ENCODE results near the gene LRRC32.
A peak's percentile ranks its signal among the peaks of the same experiment; 100 is the strongest.

LRRC32 gene

DNA sequence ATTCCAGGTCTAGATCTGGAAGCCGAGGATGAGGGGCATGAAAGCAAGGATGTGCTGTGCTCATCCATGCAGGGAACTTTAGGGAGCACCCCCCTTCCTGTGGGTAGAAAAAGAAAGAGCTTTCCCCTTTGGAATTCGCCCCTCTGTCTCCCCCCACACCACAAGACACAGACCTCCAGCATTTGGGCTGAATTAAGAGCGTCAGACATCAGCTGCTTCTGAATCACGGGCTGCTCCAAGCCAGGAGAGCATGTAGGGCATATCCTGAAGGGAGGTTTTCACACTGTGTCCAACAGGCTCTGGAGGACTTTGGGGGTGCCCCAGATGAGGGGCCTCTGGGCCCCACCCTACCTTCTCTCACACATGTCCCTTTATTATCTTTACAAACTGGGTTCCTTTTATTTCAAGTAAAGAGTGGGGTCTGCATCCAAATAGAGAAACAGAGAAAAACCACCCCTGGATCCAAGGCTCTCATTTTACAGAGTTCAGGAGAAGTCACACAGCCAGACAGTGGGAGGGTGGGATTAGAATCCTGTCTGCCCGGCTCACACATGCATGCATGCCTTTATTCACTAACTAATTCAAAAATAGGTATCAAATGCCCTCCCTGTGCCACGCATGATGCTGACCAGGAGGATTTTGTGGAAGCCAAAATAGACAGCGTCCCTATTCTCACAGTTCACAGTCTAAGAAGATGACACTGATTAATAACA is 52.8 kb downstream of the LRRC32 start:
- Histone ChIP-seq H3K36me3 (ENCODE audit: control insufficient read depth in 5 of 5, insufficient read depth in 5 of 5, low read length in 5 of 5) (no peaks in the 10 kb centered on the region), H3K9me3 (ENCODE audit: control insufficient read depth in 5 of 5, low read length in 5 of 5) (no peaks in the 10 kb centered on the region), H3K27ac (ENCODE audit: low read depth, low read length) (peak overlapping the region; percentile 67), H3K27me3 (ENCODE audit: control insufficient read depth in 5 of 5, insufficient read depth in 4 of 5, low read length in 5 of 5) (no peaks in the 10 kb centered on the region), H3K4me1 (ENCODE audit: control insufficient read depth in 5 of 5, insufficient read depth in 5 of 5, low read length in 5 of 5) (peaks cover 8 to 54% (median 32%) of the 10 kb centered on the region in 5 donors), H3K9ac (ENCODE audit: low read length in 5 of 5) (no peak overlapping the region), H3K4me3 (ENCODE audit: low read depth in 1 of 5, low read length in 5 of 5) (no peak overlapping the region)

DNA sequence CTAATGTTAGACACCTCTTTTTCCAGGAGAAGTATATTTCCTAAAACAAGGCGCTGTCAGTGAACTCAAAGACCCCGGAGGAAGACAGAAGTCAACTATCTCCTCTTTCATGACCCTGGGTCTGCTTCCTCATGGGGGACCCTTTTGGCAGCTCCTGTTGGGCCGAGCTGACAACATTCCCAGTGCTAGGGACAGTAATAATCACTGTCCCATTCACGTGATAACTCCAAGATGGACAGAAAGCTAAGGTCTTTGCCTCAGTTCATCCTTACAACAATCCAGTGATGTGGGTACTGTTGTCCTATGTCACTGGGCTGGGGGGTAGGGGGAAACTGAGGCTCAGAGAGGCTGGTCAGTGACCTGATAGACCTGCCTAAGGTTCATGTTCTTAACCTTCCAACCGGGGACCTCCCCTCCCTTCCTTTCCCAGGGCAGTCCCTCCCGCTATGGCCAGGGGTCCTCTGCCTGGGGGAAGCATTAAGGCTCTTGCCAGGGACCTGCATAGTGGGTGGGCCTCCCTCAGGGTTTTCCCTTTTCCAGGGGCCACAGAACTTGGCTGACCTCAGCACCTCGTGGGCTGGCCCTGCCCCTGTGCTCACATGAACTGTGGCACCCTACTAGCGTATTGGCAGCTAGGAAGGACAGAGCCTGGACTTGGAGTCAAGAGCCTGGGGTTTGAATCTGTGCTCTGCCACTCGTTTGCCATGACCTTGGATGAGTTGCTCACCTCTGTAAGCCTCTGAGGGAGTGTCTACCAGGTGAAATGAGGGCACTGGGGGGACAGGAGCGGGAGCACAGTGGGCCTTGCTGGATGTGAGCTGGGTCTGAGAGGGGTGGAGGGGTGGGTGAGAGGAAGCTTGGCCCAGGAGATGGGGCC is 53.6 kb downstream of the LRRC32 start:
- Histone ChIP-seq H3K9ac (ENCODE audit: low read length in 5 of 5) (peak overlapping the region in 1 of 5 donors; percentile 54), H3K4me3 (ENCODE audit: low read depth in 1 of 5, low read length in 5 of 5) (no peak overlapping the region), H3K36me3 (ENCODE audit: control insufficient read depth in 5 of 5, insufficient read depth in 5 of 5, low read length in 5 of 5) (no peaks in the 10 kb centered on the region), H3K27ac (ENCODE audit: low read depth, low read length) (peak overlapping the region; percentile 67), H3K9me3 (ENCODE audit: control insufficient read depth in 5 of 5, low read length in 5 of 5) (no peaks in the 10 kb centered on the region), H3K27me3 (ENCODE audit: control insufficient read depth in 5 of 5, insufficient read depth in 4 of 5, low read length in 5 of 5) (no peaks in the 10 kb centered on the region), H3K4me1 (ENCODE audit: control insufficient read depth in 5 of 5, insufficient read depth in 5 of 5, low read length in 5 of 5) (peaks cover 8 to 49% (median 32%) of the 10 kb centered on the region in 5 donors)

DNA sequence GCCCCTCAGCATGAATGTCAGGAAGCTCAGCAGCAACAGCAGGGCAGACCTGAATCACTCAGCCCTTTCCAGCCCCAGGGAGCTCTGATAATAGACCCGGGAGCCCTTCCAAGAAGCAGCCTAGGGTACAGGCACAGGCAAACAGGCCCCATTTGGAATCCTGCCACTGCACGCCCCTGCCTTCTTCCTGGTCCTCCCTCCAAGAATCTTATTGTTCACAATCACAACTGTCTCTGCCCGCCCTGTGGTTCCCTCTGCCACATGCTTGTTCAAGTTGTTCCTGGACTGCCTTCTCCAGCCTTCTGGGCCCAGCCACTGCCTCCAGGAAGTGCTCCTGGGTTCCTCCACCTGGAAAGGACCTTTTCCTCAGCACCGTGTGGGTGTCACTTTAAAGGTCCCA is 54.6 kb downstream of the LRRC32 start:
- Histone ChIP-seq H3K27me3 (ENCODE audit: control insufficient read depth in 5 of 5, insufficient read depth in 4 of 5, low read length in 5 of 5) (no peaks in the 10 kb centered on the region), H3K4me1 (ENCODE audit: control insufficient read depth in 5 of 5, insufficient read depth in 5 of 5, low read length in 5 of 5) (peaks cover 8 to 48% (median 29%) of the 10 kb centered on the region in 5 donors), H3K9ac (ENCODE audit: low read length in 5 of 5) (peak overlapping the region in 1 of 5 donors; percentile 54), H3K9me3 (ENCODE audit: control insufficient read depth in 5 of 5, low read length in 5 of 5) (no peaks in the 10 kb centered on the region), H3K4me3 (ENCODE audit: low read depth in 1 of 5, low read length in 5 of 5) (no peak overlapping the region), H3K27ac (ENCODE audit: low read depth, low read length) (peak overlapping the region; percentile 67), H3K36me3 (ENCODE audit: control insufficient read depth in 5 of 5, insufficient read depth in 5 of 5, low read length in 5 of 5) (no peaks in the 10 kb centered on the region)

DNA sequence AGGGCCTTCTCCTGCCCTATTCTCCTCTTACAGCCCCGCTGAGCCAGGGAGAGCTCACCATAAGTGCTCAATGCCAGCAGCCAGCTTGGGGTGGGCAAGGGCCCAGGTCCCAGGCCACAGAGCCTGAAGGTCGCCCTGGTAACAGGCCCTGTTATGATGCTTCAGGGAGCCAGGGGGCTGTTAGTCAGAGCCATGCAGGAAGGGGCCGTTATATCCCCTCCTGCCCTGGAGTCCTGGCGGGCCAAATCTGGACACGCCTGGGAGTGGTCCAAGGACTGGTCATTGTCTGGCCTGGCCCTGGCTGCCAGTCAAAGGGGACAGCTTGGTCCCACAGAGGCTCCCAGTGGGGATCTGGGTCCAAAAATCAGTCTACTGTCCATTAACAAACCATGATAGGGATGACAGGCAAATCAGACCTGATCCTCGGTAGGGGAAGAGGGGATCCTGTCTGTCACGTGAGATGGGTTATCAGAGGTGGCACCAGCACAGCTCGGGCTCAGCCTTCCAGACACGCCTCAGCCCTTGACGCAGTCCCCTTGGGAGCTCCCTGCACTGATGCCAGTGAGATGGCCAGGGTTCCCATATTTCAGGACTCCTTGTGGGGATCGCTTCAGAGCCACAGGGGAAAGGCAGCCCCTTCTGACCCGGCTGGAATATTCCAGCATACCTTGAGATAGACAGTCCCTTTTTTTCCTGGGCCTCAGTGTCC is 55.9 kb downstream of the LRRC32 start:
- no peaks in the 10 kb centered on the region for H3K9me3 ChIP-seq (ENCODE audit: control insufficient read depth in 5 of 5, low read length in 5 of 5)
- H3K9ac ChIP-seq (ENCODE audit: low read length in 5 of 5) = peak overlapping the region in 2 of 5 donors; percentile 54 to 63
- no peaks in the 10 kb centered on the region for H3K36me3 ChIP-seq (ENCODE audit: control insufficient read depth in 5 of 5, insufficient read depth in 5 of 5, low read length in 5 of 5)
- H3K4me1 ChIP-seq (ENCODE audit: control insufficient read depth in 5 of 5, insufficient read depth in 5 of 5, low read length in 5 of 5) = peaks cover 8 to 61% (median 36%) of the 10 kb centered on the region in 5 donors
- no peak overlapping the region for H3K4me3 ChIP-seq (ENCODE audit: low read depth in 1 of 5, low read length in 5 of 5)
- H3K27me3 ChIP-seq (ENCODE audit: control insufficient read depth in 5 of 5, insufficient read depth in 4 of 5, low read length in 5 of 5) = no peaks in the 10 kb centered on the region
- peak overlapping the region; percentile 67 for H3K27ac ChIP-seq (ENCODE audit: low read depth, low read length)

DNA sequence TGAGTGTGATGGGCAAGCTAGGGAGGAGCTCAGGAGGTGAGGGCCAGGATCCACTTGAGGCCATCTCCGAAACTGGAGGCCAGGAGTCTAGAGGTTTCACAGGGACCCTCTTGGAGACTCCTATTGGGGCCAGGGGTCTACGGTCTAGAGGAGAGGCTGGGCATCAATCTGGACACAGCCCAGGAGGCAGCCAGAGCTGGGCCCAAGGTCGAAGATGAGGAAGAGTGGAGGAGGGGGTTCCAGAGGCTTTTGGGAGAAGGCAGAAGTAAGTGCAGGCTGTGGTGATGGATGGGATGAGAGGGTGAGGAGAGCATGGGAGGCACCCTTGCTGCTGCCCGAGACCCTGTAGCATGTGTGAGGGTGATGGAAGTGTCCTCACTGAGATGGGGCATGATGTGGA is 56.6 kb downstream of the LRRC32 start:
- Histone ChIP-seq H3K36me3 (ENCODE audit: control insufficient read depth in 5 of 5, insufficient read depth in 5 of 5, low read length in 5 of 5) (no peaks in the 10 kb centered on the region), H3K27me3 (ENCODE audit: control insufficient read depth in 5 of 5, insufficient read depth in 4 of 5, low read length in 5 of 5) (no peaks in the 10 kb centered on the region), H3K4me3 (ENCODE audit: low read depth in 1 of 5, low read length in 5 of 5) (no peak overlapping the region), H3K9ac (ENCODE audit: low read length in 5 of 5) (peak overlapping the region in 1 of 5 donors; percentile 54), H3K9me3 (ENCODE audit: control insufficient read depth in 5 of 5, low read length in 5 of 5) (no peaks in the 10 kb centered on the region), H3K27ac (ENCODE audit: low read depth, low read length) (peak overlapping the region; percentile 67), H3K4me1 (ENCODE audit: control insufficient read depth in 5 of 5, insufficient read depth in 5 of 5, low read length in 5 of 5) (peaks cover 8 to 63% (median 36%) of the 10 kb centered on the region in 5 donors)

DNA sequence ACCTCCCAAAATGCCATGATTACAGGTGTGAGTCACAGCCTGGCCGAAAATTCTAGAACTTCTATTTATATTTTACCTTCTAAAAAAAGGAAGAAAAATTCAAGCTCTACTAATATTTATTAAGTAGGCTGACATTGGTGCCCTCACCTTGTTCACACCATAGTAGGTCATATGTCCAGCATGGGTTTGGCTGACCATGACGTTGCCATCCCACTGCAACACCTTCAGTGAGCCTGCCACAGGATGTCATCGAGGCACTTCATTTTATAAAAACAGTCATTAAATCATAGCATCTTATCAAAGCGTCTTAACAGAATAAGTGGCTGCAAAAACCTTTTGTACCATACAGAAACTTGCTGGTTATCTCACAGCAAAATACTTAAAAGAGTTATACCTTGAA is 58.3 kb downstream of the LRRC32 start:
- Histone ChIP-seq H3K27me3 (ENCODE audit: control insufficient read depth in 5 of 5, insufficient read depth in 4 of 5, low read length in 5 of 5) (no peaks in the 10 kb centered on the region), H3K9me3 (ENCODE audit: control insufficient read depth in 5 of 5, low read length in 5 of 5) (no peaks in the 10 kb centered on the region), H3K27ac (ENCODE audit: low read depth, low read length) (no peak overlapping the region), H3K9ac (ENCODE audit: low read length in 5 of 5) (no peak overlapping the region), H3K4me3 (ENCODE audit: low read depth in 1 of 5, low read length in 5 of 5) (no peak overlapping the region), H3K36me3 (ENCODE audit: control insufficient read depth in 5 of 5, insufficient read depth in 5 of 5, low read length in 5 of 5) (no peaks in the 10 kb centered on the region), H3K4me1 (ENCODE audit: control insufficient read depth in 5 of 5, insufficient read depth in 5 of 5, low read length in 5 of 5) (peaks cover 8 to 55% (median 35%) of the 10 kb centered on the region in 5 donors)

DNA sequence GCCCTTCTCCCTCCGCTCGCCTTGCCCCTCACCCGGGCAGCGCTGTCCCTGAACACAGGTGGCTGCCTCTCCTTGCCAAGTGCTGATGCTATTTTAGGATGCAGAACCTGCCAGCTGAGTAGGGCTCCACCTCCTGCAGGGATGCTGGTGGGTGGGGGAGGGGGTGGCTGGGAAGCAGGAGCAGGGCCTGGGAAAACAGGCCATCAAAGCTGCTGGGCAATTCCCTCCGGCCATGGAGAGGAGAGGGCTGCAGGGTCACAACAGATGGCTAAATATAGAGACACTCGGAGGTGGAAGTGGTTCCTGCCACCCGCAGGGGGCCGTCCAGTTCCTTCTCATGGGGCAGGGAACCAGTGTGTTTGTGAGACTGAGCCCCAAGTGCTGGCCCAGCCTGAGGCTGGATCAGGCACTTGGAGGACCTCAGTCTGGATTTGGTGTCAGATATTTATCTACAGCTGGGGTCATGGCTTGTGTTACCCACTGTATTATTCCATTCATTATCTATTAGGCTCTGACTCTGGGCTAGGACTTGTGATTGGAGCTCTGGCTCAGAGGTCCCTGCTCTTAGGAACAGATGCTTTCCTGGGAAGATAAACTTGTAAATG is 59.6 kb downstream of the LRRC32 start:
- H3K9ac ChIP-seq (ENCODE audit: low read length in 5 of 5) = no peak overlapping the region
- H3K36me3 ChIP-seq (ENCODE audit: control insufficient read depth in 5 of 5, insufficient read depth in 5 of 5, low read length in 5 of 5) = no peaks in the 10 kb centered on the region
- no peaks in the 10 kb centered on the region for H3K27me3 ChIP-seq (ENCODE audit: control insufficient read depth in 5 of 5, insufficient read depth in 4 of 5, low read length in 5 of 5)
- H3K4me1 ChIP-seq (ENCODE audit: control insufficient read depth in 5 of 5, insufficient read depth in 5 of 5, low read length in 5 of 5) = peaks cover 7 to 50% (median 35%) of the 10 kb centered on the region in 5 donors
- H3K9me3 ChIP-seq (ENCODE audit: control insufficient read depth in 5 of 5, low read length in 5 of 5) = no peaks in the 10 kb centered on the region
- H3K27ac ChIP-seq (ENCODE audit: low read depth, low read length) = no peak overlapping the region
- H3K4me3 ChIP-seq (ENCODE audit: low read depth in 1 of 5, low read length in 5 of 5) = no peak overlapping the region

DNA sequence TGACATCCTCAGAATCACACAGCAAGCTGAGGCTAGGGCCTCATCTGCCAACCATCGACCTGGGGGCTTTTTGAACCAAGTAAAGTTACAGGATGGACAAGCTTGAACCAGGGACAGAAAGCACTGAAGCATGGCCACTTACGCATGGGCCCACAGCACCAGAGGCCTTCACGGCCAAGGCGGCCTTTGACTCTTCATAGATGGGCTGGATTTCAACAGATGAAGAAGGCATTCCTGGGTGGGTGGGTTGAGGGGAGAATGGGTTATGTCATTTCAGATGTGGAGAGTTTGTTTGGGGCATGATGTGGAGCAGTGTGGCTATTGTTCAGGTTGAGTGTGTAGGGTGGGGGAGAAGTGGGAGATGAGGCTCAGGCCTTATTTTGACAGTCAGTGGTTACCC is 60.2 kb downstream of the LRRC32 start:
- Histone ChIP-seq H3K4me1 (ENCODE audit: control insufficient read depth in 5 of 5, insufficient read depth in 5 of 5, low read length in 5 of 5) (peaks cover 9 to 50% (median 35%) of the 10 kb centered on the region in 5 donors), H3K36me3 (ENCODE audit: control insufficient read depth in 5 of 5, insufficient read depth in 5 of 5, low read length in 5 of 5) (no peaks in the 10 kb centered on the region), H3K9me3 (ENCODE audit: control insufficient read depth in 5 of 5, low read length in 5 of 5) (no peaks in the 10 kb centered on the region), H3K27ac (ENCODE audit: low read depth, low read length) (no peak overlapping the region), H3K4me3 (ENCODE audit: low read depth in 1 of 5, low read length in 5 of 5) (no peak overlapping the region), H3K9ac (ENCODE audit: low read length in 5 of 5) (peak overlapping the region in 1 of 5 donors; percentile 30), H3K27me3 (ENCODE audit: control insufficient read depth in 5 of 5, insufficient read depth in 4 of 5, low read length in 5 of 5) (no peaks in the 10 kb centered on the region)

DNA sequence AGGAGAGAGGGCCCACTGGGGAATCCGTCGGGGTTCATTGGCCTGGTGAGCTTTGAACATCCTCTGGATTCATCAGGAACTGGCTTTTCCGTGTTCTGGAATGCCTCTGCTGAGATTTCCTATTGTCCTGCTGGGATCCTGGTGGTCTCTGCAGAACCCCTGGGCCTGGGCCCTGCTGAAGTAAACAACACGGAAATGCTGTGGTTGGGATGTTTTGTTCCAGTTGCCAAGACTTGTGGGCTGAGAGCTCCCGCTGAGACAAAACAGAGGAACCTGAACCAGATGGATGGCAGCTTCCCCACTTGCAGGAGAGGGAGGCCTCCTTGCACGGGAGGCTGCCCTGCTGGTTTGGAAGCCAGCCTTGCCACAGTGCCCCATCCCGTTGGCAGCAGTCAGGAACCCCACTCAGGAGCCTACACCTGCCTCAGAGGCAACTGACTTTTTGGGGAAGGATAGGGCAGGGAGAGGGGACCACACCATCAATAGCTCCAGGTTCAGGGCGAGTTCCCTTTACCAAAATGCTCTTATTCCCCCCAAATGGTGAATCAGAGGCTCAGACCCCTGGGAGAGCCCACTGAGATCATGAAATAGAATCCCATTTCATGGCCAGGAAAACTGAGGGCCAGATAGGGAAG is 60.7 kb downstream of the LRRC32 start:
- Histone ChIP-seq H3K27ac (ENCODE audit: low read depth, low read length) (no peak overlapping the region), H3K36me3 (ENCODE audit: control insufficient read depth in 5 of 5, insufficient read depth in 5 of 5, low read length in 5 of 5) (no peaks in the 10 kb centered on the region), H3K4me1 (ENCODE audit: control insufficient read depth in 5 of 5, insufficient read depth in 5 of 5, low read length in 5 of 5) (peaks cover 11 to 50% (median 35%) of the 10 kb centered on the region in 5 donors), H3K9me3 (ENCODE audit: control insufficient read depth in 5 of 5, low read length in 5 of 5) (no peaks in the 10 kb centered on the region), H3K27me3 (ENCODE audit: control insufficient read depth in 5 of 5, insufficient read depth in 4 of 5, low read length in 5 of 5) (no peaks in the 10 kb centered on the region), H3K9ac (ENCODE audit: low read length in 5 of 5) (peak overlapping the region in 1 of 5 donors; percentile 30), H3K4me3 (ENCODE audit: low read depth in 1 of 5, low read length in 5 of 5) (no peak overlapping the region)

Measured in subcutaneous abdominal adipose tissue (tissue), 5 donors.